ENCODE data around the gene SNRNP40. TPM values are rescaled to one million over a fixed set of nuclear protein-coding genes. Genes with fewer than 3 reads are reported as not detected.

SNRNP40 gene
- total and polyA plus RNA-seq, 2 donors from 2014 or later, result 31.3 to 44.2 TPM

GRCh38 chr1:31238612-31238985 is 58.0 kb downstream of the SNRNP40 start:
- Histone ChIP-seq H3K36me3 (ENCODE audit: control insufficient read depth in 2 of 3, insufficient read depth in 3 of 3, low read length in 3 of 3) (no peaks in the 10 kb centered on the region), H3K4me1 (ENCODE audit: control insufficient read depth in 2 of 3, insufficient read depth in 2 of 3, low read depth in 1 of 3, low read length in 3 of 3) (peaks cover 0 to 3% (median 0%) of the 10 kb centered on the region in 3 donors), H3K4me3 (ENCODE audit: low read length in 3 of 3) (no peak overlapping the region), H3K9ac (ENCODE audit: low read length in 3 of 3) (no peak overlapping the region), H3K27ac (ENCODE audit: low read depth in 2 of 2, low read length in 2 of 2) (no peak overlapping the region), H3K9me3 (ENCODE audit: control insufficient read depth in 2 of 3, insufficient read depth in 1 of 3, low read length in 3 of 3) (no peaks in the 10 kb centered on the region), H3K27me3 (ENCODE audit: control insufficient read depth, insufficient read depth, low read length) (peaks cover 8% of the 10 kb centered on the region)
- intact Hi-C loops (cut with DNase I), result no loop called here
- FAIRE-seq (no peak), DNase-seq (no peak)
- no peak for TF ChIP-seq CTCF (IDR thresholded peaks at IDR 0.05; ENCODE audit: borderline replicate concordance, extremely low read depth, insufficient read depth)

- Histone ChIP-seq H3K36me3 (ENCODE audit: control insufficient read depth in 2 of 3, insufficient read depth in 3 of 3, low read length in 3 of 3) (no peaks in the 10 kb centered on the region), H3K4me1 (ENCODE audit: control insufficient read depth in 2 of 3, insufficient read depth in 2 of 3, low read depth in 1 of 3, low read length in 3 of 3) (peaks cover 0 to 3% (median 0%) of the 10 kb centered on the region in 3 donors), H3K27me3 (ENCODE audit: control insufficient read depth, insufficient read depth, low read length) (peaks cover under 1% of the 10 kb centered on the region), H3K9me3 (ENCODE audit: control insufficient read depth in 2 of 3, insufficient read depth in 1 of 3, low read length in 3 of 3) (no peaks in the 10 kb centered on the region), H3K27ac (ENCODE audit: low read depth in 2 of 2, low read length in 2 of 2) (no peak overlapping the region), H3K4me3 (ENCODE audit: low read length in 3 of 3) (no peak overlapping the region), H3K9ac (ENCODE audit: low read length in 3 of 3) (no peak overlapping the region)
- intact Hi-C loops (cut with DNase I), result no loop called here
- FAIRE-seq, result no peak
- no peak for TF ChIP-seq CTCF (IDR thresholded peaks at IDR 0.05; ENCODE audit: borderline replicate concordance, extremely low read depth, insufficient read depth)
- no peak for DNase-seq
Observed at GRCh38 chr1:31234870-31235269, 61.7 kb downstream of the SNRNP40 start.

- DNase-seq (peak in 1 of 5 donors; percentile 7), FAIRE-seq (no peak)
- H3K9me3 ChIP-seq (ENCODE audit: control insufficient read depth in 2 of 3, insufficient read depth in 1 of 3, low read length in 3 of 3), result no peaks in the 10 kb centered on the region
- no peak overlapping the region for H3K9ac ChIP-seq (ENCODE audit: low read length in 3 of 3)
- H3K27ac ChIP-seq (ENCODE audit: low read depth in 2 of 2, low read length in 2 of 2), result no peak overlapping the region
- H3K27me3 ChIP-seq (ENCODE audit: control insufficient read depth, insufficient read depth, low read length), result no peaks in the 10 kb centered on the region
- H3K4me3 ChIP-seq (ENCODE audit: low read length in 3 of 3), result no peak overlapping the region
- TF ChIP-seq CTCF (IDR thresholded peaks at IDR 0.05; ENCODE audit: borderline replicate concordance, extremely low read depth, insufficient read depth), result no peak
- intact Hi-C loops (cut with DNase I), result no loop called here
- no peaks in the 10 kb centered on the region for H3K36me3 ChIP-seq (ENCODE audit: control insufficient read depth in 2 of 3, insufficient read depth in 3 of 3, low read length in 3 of 3)
- H3K4me1 ChIP-seq (ENCODE audit: control insufficient read depth in 2 of 3, insufficient read depth in 2 of 3, low read depth in 1 of 3, low read length in 3 of 3), result peaks cover 0 to 3% (median 0%) of the 10 kb centered on the region in 3 donors
Observed at GRCh38 chr1:31234123-31234708, 62.4 kb downstream of the SNRNP40 start.

- Histone ChIP-seq H3K4me1 (ENCODE audit: control insufficient read depth in 2 of 3, insufficient read depth in 2 of 3, low read depth in 1 of 3, low read length in 3 of 3) (no peaks in the 10 kb centered on the region), H3K4me3 (ENCODE audit: low read length in 3 of 3) (no peak overlapping the region), H3K9ac (ENCODE audit: low read length in 3 of 3) (no peak overlapping the region), H3K36me3 (ENCODE audit: control insufficient read depth in 2 of 3, insufficient read depth in 3 of 3, low read length in 3 of 3) (no peaks in the 10 kb centered on the region), H3K9me3 (ENCODE audit: control insufficient read depth in 2 of 3, insufficient read depth in 1 of 3, low read length in 3 of 3) (no peaks in the 10 kb centered on the region), H3K27ac (ENCODE audit: low read depth in 2 of 2, low read length in 2 of 2) (no peak overlapping the region), H3K27me3 (ENCODE audit: control insufficient read depth, insufficient read depth, low read length) (no peaks in the 10 kb centered on the region)
- DNase-seq (no peak), FAIRE-seq (no peak)
- no peak for TF ChIP-seq CTCF (IDR thresholded peaks at IDR 0.05; ENCODE audit: borderline replicate concordance, extremely low read depth, insufficient read depth)
- intact Hi-C loops (cut with DNase I), result no loop called here
Observed at GRCh38 chr1:31232689-31233088, 63.9 kb downstream of the SNRNP40 start.
